Esophagus squamous epithelium (tissue), 5 donors: ENCODE measurements around the gene PLSCR4. TPM values are rescaled to one million over a fixed set of nuclear protein-coding genes. Genes with fewer than 3 reads are reported as not detected.
A peak's percentile ranks its signal among the peaks of the same experiment; 100 is the strongest.

Source experiments
- DNase-seq: peaks from one replicate; lab custom pipeline; 2025; lab: John Stamatoyannopoulos, UW
- H3K27ac ChIP-seq, 4 donors: fragments of 200-600 bp; sonication (generic); one replicate each; pipeline ENCODE4 v1.5.1; 2016 to 2019; ENCODE audit warnings: mild to moderate bottlenecking in 1 of 4
- H3K27me3 ChIP-seq, 4 donors: fragments of 200-600 bp; sonication (generic); 1 replicate in 3 of 4; 2 replicates in 1 of 4; pipeline versions ENCODE4 v1.5.1 to v1.6.0; 2017 to 2021; ENCODE audit warnings: antibody characterized with exemption in 1 of 4
- H3K36me3 ChIP-seq, 3 donors: fragments of 200-600 bp; sonication (generic); one replicate each; pipeline ENCODE4 v1.5.1; 2016 to 2019
- H3K4me1 ChIP-seq, 3 donors: fragments of 200-600 bp; sonication (generic); one replicate each; pipeline ENCODE4 v1.5.1; 2017 to 2019
- H3K4me3 ChIP-seq, 4 donors: fragments of 200-600 bp; sonication (generic); 1 replicate in 3 of 4; 2 replicates in 1 of 4; pipeline ENCODE4 v1.5.1; 2016 to 2019; ENCODE audit warnings: mild to moderate bottlenecking in 2 of 4, moderate library complexity in 1 of 4
- H3K9me3 ChIP-seq, 3 donors: fragments of 200-600 bp; sonication (generic); one replicate each; pipeline ENCODE4 v1.5.1; 2016 to 2019
- POLR2A ChIP-seq, 4 donors: fragments of 450-650 bp; IDR thresholded peaks; one replicate each; pipeline ENCODE4 v1.6.1; 2017; ENCODE audit warnings: antibody characterized with exemption in 4 of 4, mild to moderate bottlenecking in 4 of 4, moderate library complexity in 3 of 4
- WGBS, 2 donors: methylation state at CpG; one replicate each; pipeline ENCODE4 v1.1.5; 2018; 5-methylcytosine and 5-hydroxymethylcytosine counted together
- intact Hi-C: fragments of 100-400 bp; cut with DNase I; formaldehyde crosslinking; loops from one replicate; pipeline ENCODE4 v1.15.0; 2022
- total RNA-seq, 4 donors: library from RNA; depleted of rRNA; stranded (reverse); fragments of >200 nt; gene quantifications; one replicate each; pipeline ENCODE4 v1.1.0, GENCODE V29; 2016
- TF ChIP-seq, protein P1 (sequence below), 6 experiments: fragments of 450-650 bp in 4 of 6; fragments of 200-600 bp in 2 of 6; sonication (generic) in 2 of 6; IDR thresholded peaks; one replicate each; pipeline ENCODE4 v1.5.1; 2016 to 2019; ENCODE audit warnings: antibody characterized with exemption in 6 of 6, mild to moderate bottlenecking in 4 of 6, moderate library complexity in 4 of 6
- donor health status: DM: yes; HTN: yes; CAD: no.

The PLSCR4 gene
- total RNA-seq, 4 donors from 2014 or later = 5.5 to 39.1 (median 13.4) TPM

DNA sequence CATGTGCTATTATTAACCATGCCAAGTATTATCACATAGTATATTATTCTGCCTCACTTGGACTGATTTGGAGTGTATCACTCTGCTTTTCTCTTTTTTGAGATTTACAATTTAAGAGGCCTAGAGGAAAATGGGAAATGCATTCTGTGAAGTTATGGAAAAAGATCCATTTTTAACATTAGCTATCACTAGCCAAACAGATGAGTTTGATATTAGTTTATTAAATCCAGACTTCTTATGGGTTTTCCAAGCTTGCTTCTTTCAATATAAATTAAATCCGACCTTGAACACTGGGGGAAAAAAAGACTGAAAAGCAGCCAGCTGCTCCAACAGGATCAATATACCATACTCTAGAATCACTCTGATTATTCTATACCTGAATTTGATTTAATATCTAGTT, 59.9 kb downstream of the PLSCR4 start:
- no peaks in the 10 kb centered on the region for H3K9me3 ChIP-seq
- peaks cover 0 to 13% (median 0%) of the 10 kb centered on the region in 3 donors for H3K4me1 ChIP-seq
- no peaks in the 10 kb centered on the region for H3K27me3 ChIP-seq
- WGBS, 2 donors = 73 to 81% methylated on average over 1 of the region's 1 CpG
- H3K4me3 ChIP-seq = no peak overlapping the region
- no peak overlapping the region for H3K27ac ChIP-seq
- DNase-seq = no peak
- intact Hi-C loops = no loop called here
- TF ChIP-seq POLR2A (IDR thresholded peaks at IDR 0.05) = no peak
- TF ChIP-seq, protein P1, sequence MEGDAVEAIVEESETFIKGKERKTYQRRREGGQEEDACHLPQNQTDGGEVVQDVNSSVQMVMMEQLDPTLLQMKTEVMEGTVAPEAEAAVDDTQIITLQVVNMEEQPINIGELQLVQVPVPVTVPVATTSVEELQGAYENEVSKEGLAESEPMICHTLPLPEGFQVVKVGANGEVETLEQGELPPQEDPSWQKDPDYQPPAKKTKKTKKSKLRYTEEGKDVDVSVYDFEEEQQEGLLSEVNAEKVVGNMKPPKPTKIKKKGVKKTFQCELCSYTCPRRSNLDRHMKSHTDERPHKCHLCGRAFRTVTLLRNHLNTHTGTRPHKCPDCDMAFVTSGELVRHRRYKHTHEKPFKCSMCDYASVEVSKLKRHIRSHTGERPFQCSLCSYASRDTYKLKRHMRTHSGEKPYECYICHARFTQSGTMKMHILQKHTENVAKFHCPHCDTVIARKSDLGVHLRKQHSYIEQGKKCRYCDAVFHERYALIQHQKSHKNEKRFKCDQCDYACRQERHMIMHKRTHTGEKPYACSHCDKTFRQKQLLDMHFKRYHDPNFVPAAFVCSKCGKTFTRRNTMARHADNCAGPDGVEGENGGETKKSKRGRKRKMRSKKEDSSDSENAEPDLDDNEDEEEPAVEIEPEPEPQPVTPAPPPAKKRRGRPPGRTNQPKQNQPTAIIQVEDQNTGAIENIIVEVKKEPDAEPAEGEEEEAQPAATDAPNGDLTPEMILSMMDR (IDR thresholded peaks at IDR 0.05) = no peak
- peaks cover 0 to 28% (median 0%) of the 10 kb centered on the region in 3 donors for H3K36me3 ChIP-seq

DNA sequence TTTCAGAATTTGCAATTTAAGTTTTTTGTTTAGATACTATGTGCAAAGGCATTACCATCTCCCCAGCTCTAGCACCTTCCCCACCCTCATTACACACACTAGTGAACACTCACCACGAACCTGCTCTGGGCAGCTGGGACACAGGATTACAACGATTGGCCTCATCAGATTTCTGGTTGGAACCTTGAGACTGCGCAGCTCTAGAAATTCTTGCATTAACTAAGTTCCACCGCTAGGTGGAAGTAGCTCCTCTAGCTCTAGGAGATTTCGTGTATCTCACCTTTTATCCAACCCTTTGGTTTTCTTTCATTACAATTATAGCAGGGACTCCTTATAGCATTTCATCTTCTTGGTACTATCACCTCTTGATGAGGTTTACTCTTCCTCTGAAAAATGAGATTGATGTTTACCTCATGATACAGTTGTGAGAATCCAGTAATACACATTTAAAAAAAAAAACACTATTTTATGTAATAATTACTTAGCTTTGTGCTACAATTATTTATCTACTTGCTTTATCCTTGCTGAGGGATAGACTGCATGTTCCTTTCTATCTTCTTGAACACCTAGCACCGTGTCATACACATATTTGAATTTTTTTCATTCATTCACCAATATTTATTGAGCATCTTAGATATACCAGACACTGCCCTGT, 61.3 kb downstream of the PLSCR4 start:
- Histone ChIP-seq H3K4me3 (no peak overlapping the region), H3K4me1 (peaks cover 0 to 9% (median 0%) of the 10 kb centered on the region in 3 donors), H3K27ac (peak overlapping the region in 1 of 4 donors; percentile 31), H3K36me3 (peaks cover 0 to 22% (median 0%) of the 10 kb centered on the region in 3 donors), H3K9me3 (no peaks in the 10 kb centered on the region), H3K27me3 (no peaks in the 10 kb centered on the region)
- WGBS, 2 donors = 10 to 12% methylated on average over 6 of the region's 6 CpGs
- intact Hi-C loops = no loop called here
- DNase-seq = no peak
- TF ChIP-seq POLR2A (IDR thresholded peaks at IDR 0.05) = no peak
- TF ChIP-seq, protein P1 (IDR thresholded peaks at IDR 0.05) = peak; percentile 45 to 76 (median 69)

DNA sequence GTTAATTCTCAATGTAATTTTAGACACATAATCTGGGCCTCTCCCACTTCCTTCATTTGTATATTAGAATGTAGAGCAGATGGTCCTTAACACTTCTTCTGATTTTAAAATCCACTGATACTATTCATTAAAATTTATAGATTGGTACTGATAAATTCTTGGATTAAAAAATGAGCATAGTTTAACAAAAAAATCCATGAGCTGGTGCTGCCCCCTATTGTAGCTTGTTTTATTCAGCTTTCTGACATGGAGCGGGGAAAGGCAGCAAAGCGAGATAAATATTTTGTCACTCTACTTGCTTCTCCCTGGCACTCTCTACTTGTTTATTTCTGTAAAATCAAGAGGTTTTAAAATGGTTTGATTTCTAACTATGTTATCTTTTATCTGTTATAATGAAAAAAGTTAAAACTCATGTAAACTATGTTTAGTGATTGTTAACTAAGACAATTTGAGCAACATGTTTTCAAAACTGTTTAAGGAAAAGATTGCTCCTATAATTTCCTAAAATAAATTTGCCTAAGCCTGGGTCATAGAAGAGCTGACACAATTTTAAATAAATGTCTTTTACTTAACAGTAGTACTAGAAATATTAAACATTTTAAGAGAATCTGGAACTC, 63.5 kb downstream of the PLSCR4 start:
- H3K4me3 ChIP-seq = no peak overlapping the region
- no peaks in the 10 kb centered on the region for H3K9me3 ChIP-seq
- no peak overlapping the region for H3K27ac ChIP-seq
- peaks cover 0 to 14% (median 3%) of the 10 kb centered on the region in 3 donors for H3K4me1 ChIP-seq
- no peak for TF ChIP-seq POLR2A (IDR thresholded peaks at IDR 0.05)
- TF ChIP-seq, protein P1 (IDR thresholded peaks at IDR 0.05) = peak; percentile 22 to 60 (median 51)
- intact Hi-C loops = no loop called here
- DNase-seq = no peak
- WGBS, 2 donors = 28 to 33% methylated on average over 2 of the region's 2 CpGs
- H3K36me3 ChIP-seq = peaks cover 0 to 5% (median 0%) of the 10 kb centered on the region in 3 donors
- H3K27me3 ChIP-seq = no peaks in the 10 kb centered on the region

DNA sequence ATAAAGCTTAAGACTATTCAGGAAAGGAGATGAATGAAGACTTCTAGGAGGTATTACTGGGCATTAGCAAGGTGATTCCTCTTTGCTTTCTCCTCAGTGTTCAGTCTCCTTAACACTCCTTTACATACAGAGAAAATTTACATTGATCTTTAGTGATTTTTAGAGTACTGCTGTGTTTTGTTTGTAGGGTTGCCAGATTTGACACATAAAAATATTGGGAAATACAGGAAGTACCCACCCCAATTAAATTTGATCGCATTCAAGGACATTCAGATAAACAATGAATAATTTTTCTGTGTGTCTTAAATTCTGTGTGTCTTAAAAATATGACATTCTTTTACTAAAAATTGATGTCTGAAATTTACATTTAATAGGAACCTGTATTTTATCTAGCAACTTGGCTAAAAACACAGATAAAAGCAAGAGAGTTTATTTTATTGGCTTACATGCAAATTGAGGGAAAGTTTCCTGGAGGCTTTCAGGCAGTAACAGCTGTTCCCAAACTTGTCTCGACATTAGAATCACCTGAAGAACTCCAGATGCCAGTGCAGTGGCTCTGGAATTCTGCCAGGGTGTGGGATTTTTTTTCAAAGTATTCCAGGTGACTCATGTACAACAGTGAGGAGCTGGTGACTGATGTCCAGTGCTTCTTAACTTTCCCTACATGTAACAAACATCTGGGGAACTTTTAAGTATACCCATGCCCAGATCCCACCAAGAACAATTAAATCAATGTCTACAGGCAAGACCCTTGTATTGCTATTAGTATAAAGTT, 66.5 kb downstream of the PLSCR4 start:
- H3K27me3 ChIP-seq = no peaks in the 10 kb centered on the region
- no peak for DNase-seq
- H3K9me3 ChIP-seq = no peaks in the 10 kb centered on the region
- H3K4me1 ChIP-seq = peaks cover 0 to 10% (median 3%) of the 10 kb centered on the region in 3 donors
- no peaks in the 10 kb centered on the region for H3K36me3 ChIP-seq
- H3K4me3 ChIP-seq = no peak overlapping the region
- TF ChIP-seq, protein P1 (IDR thresholded peaks at IDR 0.05) = no peak
- no peak for TF ChIP-seq POLR2A (IDR thresholded peaks at IDR 0.05)
- no peak overlapping the region for H3K27ac ChIP-seq
- intact Hi-C loops = no loop called here
- 22 to 35% methylated on average over 2 of the region's 2 CpGs for WGBS, 2 donors
